ENCODE results near the gene NTM. TPM values are rescaled to one million over a fixed set of nuclear protein-coding genes. Genes with fewer than 3 reads are reported as not detected.

Gene NTM
- total RNA-seq, 1 donor from 2014 or later = not detected

DNA sequence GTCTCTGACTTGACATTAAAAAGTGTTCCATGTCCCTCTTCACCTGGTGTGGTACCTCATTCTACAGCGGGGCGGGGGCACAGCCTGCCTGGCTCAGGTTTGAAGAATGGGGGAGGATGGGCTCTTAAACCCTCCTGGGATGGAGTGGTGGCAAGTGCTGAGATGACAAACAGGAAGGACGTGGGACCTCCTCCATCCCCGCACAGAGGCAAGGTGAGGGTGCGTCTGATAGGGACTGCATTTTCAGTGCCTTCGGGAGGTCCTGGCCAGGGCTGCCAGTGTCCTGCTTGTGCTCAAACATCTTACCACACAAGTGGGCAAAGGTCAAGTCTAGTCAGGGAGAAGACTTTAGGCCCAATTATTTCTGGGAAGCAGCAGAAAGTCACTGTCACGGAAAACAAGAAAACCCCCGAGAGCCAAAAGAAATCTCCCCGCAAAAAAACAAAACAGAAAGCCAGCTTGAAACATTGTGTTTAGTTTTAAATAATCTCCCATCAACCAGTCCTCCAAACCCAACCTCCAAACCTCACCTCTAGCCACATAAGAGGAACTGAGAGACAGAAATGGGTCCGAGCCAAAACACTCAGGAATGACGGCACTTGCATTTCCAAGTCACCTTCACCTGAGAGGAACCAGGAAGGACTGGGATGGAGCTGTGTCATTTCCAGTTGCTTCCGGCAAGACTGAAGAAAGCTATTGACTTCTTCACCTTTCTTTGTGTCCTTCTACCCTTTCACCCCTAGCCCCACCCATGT is 966.5 kb downstream of the NTM start:
- Mint-ChIP-seq H3K27me3 (ENCODE audit: insufficient read depth) (peaks cover 2% of the 10 kb centered on the region), H3K9me3 (no peaks in the 10 kb centered on the region)

DNA sequence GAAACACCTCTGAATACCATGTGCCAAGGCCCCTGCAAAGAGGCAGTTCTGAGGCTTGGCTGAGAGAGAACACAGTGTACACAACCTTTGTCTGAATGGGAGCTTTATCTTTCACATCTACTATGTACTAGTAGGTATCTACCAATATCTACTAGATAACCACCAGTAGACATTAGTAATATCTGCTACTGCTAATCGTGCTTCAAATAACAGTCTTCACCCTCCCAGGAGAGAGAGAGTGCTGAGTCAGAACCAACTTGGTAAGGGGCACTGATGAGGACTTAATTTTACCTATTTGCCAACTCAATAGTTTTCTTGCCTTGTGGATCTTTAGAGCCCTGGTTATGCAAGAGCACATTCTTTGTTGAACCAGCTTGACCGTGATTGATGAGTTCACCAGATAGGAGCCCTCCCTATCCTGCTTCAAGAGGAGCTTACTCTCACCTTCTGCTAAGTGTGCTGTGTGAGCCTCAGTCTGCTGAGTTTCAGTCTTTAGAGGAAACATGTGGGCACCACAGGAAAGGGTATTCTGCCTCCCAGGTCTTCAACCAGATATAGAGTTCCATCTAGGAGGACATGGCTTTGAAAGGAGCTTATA is 967.5 kb downstream of the NTM start:
- no peak for DNase-seq (ENCODE audit: low spot score)
- Mint-ChIP-seq H3K27me3 (ENCODE audit: insufficient read depth) (peaks cover 2% of the 10 kb centered on the region), H3K4me3 (no peak overlapping the region), H3K9me3 (no peaks in the 10 kb centered on the region), H3K27ac (no peak overlapping the region), H3K4me1 (ENCODE audit: low read depth) (no peaks in the 10 kb centered on the region), H3K36me3 (ENCODE audit: low read depth) (no peaks in the 10 kb centered on the region)
- intact Hi-C loops (cut with micrococcal nuclease) = no loop called here

More for the DNA sequence above, 966.5 kb downstream of the NTM start:
- Mint-ChIP-seq H3K4me1 (ENCODE audit: low read depth) (no peaks in the 10 kb centered on the region), H3K36me3 (ENCODE audit: low read depth) (no peaks in the 10 kb centered on the region), H3K4me3 (no peak overlapping the region), H3K27ac (no peak overlapping the region)
- intact Hi-C loops (cut with micrococcal nuclease) = no loop called here
- DNase-seq (ENCODE audit: low spot score) = no peak

DNA sequence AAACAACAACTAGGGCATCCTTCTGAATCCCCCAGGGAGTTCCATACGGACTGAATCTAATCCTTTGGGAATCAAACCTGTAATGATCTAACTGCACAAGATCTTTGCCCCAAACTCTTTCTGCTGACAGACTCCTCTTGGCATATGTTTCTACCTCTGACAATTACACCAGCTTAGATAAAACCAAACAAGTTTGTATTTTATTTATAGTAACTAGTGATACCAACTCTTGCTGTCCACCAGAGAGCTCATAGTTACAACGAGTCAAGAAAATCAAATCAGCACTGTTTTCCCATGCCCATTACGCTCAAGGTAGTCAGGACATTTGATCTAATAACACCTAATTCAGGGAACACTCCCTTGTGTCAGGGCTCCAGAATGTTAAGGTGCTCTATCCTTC is 972.0 kb downstream of the NTM start:
- no peaks in the 10 kb centered on the region for H3K36me3 Mint-ChIP-seq (ENCODE audit: low read depth)
- no peak for DNase-seq (ENCODE audit: low spot score)
- no peak overlapping the region for H3K27ac Mint-ChIP-seq
- peaks cover 2% of the 10 kb centered on the region for H3K27me3 Mint-ChIP-seq (ENCODE audit: insufficient read depth)
- no peak overlapping the region for H3K4me3 Mint-ChIP-seq
- no peaks in the 10 kb centered on the region for H3K9me3 Mint-ChIP-seq
- intact Hi-C loops (cut with micrococcal nuclease) = no loop called here
- H3K4me1 Mint-ChIP-seq (ENCODE audit: low read depth) = no peaks in the 10 kb centered on the region

DNA sequence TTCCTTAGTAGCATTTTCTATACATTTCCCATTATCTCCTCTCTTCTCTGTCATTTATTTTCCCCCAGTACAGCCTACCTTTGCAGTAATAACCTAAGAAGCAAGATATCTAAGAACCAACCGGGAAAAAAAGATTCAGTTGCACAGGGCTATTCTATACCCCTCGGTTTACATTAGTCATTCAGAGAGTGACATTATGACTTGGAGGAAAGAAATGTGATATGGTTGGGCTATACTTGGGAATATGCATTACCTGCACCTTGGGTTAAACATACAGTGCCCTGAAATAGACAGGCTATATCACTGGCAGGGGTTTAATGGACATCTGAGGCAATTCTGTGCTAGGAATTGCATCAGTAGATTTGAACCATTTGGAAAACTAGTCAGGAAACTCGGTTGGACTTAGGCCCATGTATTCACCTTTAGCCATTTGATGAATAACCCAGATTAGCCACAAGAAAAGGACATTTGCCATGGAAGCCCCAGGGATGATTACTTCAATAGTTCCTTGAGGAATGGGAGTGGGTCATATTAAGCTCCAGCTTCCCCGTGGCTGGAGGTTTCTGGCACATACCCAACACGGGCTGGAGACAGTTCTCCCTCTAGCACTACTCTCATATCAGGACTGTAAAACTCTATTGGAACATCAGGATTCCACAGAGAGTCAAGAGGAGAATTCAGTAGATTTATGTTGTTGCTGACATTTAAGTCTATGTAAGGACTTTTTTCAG is 973.2 kb downstream of the NTM start:
- Mint-ChIP-seq H3K27ac (no peak overlapping the region), H3K4me1 (ENCODE audit: low read depth) (no peaks in the 10 kb centered on the region)

DNA sequence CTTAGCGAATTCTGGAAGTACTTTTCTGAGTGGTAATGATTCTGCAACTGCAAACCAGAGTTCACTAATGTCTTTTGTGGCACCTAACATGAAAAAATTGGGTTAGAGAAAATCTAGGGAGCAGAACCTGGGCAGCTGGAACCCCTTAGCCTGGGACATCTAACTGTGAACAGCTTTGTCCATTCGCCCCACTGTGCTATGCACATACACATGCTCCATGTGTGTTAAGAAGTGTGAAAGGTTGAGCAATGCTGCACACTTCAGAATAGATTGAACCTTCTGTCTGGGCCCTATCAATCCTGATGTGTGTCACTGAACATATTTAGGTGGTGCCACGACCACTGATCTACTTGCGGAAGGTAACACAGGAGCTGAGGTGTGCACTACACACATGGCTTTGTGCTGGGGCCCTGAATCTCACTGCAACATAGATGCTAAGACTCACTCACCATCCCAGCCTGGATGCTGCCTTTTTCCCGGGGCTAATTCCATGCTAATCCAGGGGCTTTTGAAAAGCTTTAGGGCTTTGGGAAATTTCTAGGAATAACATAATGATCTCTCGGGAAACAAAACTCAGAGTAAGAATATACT is 976.2 kb downstream of the NTM start:
- H3K36me3 Mint-ChIP-seq (ENCODE audit: low read depth) = no peaks in the 10 kb centered on the region
- H3K27me3 Mint-ChIP-seq (ENCODE audit: insufficient read depth) = no peaks in the 10 kb centered on the region
- H3K4me1 Mint-ChIP-seq (ENCODE audit: low read depth) = no peaks in the 10 kb centered on the region
- intact Hi-C loops (cut with micrococcal nuclease) = no loop called here
- H3K9me3 Mint-ChIP-seq = no peaks in the 10 kb centered on the region
- no peak overlapping the region for H3K4me3 Mint-ChIP-seq
- no peak for DNase-seq (ENCODE audit: low spot score)
- no peak overlapping the region for H3K27ac Mint-ChIP-seq

More for the DNA sequence above, 973.2 kb downstream of the NTM start:
- intact Hi-C loops (cut with micrococcal nuclease) = no loop called here
- Mint-ChIP-seq H3K4me3 (no peak overlapping the region), H3K36me3 (ENCODE audit: low read depth) (no peaks in the 10 kb centered on the region), H3K27me3 (ENCODE audit: insufficient read depth) (peaks cover 2% of the 10 kb centered on the region), H3K9me3 (no peaks in the 10 kb centered on the region)
- DNase-seq (ENCODE audit: low spot score) = no peak

DNA sequence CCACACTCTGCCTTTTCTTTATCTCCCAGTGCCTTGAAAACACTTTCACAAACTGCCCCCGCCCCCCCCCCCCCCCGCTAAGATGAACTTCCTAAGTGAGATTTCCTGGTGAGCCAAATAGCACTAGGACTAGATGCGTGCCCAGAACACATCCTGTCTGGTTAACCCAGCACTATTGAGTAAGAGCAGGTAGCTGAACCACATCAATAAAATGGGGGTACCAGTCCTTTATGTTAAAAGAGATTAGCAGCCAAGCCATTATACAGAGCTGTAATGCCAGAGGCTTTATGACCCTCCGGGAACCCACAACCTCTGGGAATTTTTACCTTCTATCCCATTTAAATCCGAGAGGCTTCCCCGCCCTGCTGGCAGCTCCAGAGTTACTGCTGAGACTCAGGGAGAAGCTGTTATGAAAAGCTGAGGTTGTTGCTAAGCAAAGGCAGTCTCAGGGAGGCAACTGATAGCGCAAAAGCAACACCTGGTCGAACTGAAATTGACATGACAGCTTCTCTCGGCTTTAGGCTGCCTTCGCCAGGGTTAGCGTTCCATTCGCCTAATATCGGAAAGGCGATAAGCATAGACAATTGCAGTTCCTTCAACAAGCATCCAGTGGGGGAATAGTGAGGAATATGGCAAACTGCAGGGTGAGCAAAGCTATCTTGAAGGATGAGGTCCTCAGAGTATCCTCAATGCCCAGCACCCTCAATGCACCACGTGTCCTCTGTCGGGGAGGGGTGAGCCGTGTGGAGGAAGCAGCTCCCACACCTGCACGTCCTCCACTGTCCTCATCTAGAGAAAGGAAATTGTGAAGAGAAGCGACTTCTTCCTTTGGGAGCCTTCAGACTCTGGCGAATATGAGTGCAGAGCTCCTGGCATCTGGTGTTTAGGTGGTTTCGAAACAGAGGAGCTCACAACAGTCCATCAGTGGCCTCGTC is 977.0 kb downstream of the NTM start:
- Mint-ChIP-seq H3K4me1 (ENCODE audit: low read depth) (no peaks in the 10 kb centered on the region), H3K4me3 (no peak overlapping the region), H3K27ac (no peak overlapping the region), H3K9me3 (no peaks in the 10 kb centered on the region), H3K36me3 (ENCODE audit: low read depth) (no peaks in the 10 kb centered on the region), H3K27me3 (ENCODE audit: insufficient read depth) (no peaks in the 10 kb centered on the region)
- intact Hi-C loops (cut with micrococcal nuclease) = no loop called here
- DNase-seq (ENCODE audit: low spot score) = no peak

DNA sequence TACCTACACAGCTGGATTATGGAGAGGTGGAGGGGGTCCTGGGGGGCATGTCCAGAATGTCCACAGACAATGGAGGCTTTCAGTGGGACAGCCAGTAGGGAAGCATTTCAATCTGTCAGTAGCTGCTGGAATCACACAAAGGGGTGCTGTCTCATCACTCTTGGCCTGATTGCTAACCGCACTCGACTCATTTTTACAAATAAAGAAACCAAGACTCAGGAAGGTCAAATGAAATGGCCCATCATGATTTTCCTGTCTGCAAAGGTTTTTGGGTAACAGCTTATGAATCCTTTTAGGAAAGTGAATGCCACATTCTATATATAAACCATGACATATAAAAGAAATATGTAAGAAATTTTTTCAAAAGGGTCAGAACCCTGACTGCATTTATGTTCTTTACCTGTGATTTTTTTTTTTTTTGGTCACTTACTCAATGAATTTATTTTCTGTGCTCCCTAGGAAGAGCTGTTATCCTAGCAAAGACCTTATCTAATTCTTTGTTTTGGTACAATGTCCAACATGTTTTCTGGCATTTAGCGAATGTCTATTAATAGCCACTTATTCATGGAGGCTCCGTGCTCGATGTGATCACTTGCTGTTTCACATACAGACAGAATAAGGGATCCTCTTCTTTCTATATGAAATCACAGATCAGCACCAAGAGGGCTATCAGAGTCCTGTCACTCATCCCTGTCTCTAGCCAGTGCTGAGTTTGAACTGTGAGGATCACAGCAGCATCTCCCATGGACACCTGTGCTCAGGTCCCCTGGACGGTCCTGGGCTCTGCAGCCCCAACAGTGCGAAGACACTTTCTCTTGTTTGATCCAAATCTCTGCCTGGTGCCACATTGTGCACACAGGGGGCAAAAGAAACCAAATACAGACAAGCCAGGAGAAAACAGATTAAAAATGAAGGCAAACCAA is 979.7 kb downstream of the NTM start:
- Mint-ChIP-seq H3K27ac (no peak overlapping the region), H3K4me3 (no peak overlapping the region), H3K36me3 (ENCODE audit: low read depth) (no peaks in the 10 kb centered on the region), H3K4me1 (ENCODE audit: low read depth) (no peaks in the 10 kb centered on the region), H3K9me3 (peaks cover 2% of the 10 kb centered on the region), H3K27me3 (ENCODE audit: insufficient read depth) (no peaks in the 10 kb centered on the region)
- intact Hi-C loops (cut with micrococcal nuclease) = no loop called here
- no peak for DNase-seq (ENCODE audit: low spot score)

DNA sequence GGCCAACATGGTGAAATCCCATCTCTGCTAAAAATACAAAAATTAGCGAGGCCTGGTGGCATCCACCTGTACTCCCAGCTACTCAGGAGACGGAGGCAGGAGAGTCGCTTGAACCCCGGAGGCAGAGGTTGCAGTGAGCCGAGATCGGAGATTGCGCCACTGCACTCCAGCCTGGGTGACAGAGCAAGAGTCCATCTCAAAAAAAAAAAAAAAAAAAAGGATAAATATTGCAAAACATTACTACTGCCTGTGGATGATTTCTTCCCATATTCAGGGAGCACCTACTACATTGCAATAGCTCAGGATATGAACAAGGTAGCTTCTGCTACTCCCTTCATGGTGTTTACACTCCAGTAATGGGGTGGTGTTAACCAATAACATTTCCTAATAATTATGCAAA is 980.6 kb downstream of the NTM start:
- H3K4me1 Mint-ChIP-seq (ENCODE audit: low read depth) = no peaks in the 10 kb centered on the region
- H3K27ac Mint-ChIP-seq = no peak overlapping the region
- H3K4me3 Mint-ChIP-seq = no peak overlapping the region
- no peaks in the 10 kb centered on the region for H3K36me3 Mint-ChIP-seq (ENCODE audit: low read depth)
- H3K9me3 Mint-ChIP-seq = peaks cover 4% of the 10 kb centered on the region
- DNase-seq (ENCODE audit: low spot score) = no peak
- H3K27me3 Mint-ChIP-seq (ENCODE audit: insufficient read depth) = no peaks in the 10 kb centered on the region
- intact Hi-C loops (cut with micrococcal nuclease) = no loop called here

DNA sequence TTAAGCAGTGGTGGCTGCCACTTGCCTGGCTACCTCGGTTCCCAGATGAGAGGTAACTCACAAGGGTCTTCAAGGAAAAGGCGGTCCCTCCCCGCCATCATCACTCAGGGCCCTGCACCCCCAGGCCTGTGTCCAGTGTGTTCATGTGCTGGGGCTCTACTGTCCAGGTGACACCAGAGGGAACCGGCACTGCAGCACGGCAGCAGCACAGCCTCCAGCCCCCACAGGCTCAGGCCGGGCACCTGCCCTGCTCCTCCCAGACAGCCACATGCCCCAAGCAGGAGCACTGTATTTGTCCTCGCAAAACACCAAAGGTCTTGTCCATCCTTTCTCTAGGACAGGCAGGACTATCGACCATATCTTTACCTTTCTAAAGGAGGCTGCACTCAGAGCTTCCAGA is 982.1 kb downstream of the NTM start:
- H3K36me3 Mint-ChIP-seq (ENCODE audit: low read depth) = no peaks in the 10 kb centered on the region
- peaks cover 2% of the 10 kb centered on the region for H3K4me1 Mint-ChIP-seq (ENCODE audit: low read depth)
- no peak for DNase-seq (ENCODE audit: low spot score)
- no peak overlapping the region for H3K27ac Mint-ChIP-seq
- no peak overlapping the region for H3K4me3 Mint-ChIP-seq
- peaks cover 4% of the 10 kb centered on the region for H3K9me3 Mint-ChIP-seq
- intact Hi-C loops (cut with micrococcal nuclease) = no loop called here
- no peaks in the 10 kb centered on the region for H3K27me3 Mint-ChIP-seq (ENCODE audit: insufficient read depth)

DNA sequence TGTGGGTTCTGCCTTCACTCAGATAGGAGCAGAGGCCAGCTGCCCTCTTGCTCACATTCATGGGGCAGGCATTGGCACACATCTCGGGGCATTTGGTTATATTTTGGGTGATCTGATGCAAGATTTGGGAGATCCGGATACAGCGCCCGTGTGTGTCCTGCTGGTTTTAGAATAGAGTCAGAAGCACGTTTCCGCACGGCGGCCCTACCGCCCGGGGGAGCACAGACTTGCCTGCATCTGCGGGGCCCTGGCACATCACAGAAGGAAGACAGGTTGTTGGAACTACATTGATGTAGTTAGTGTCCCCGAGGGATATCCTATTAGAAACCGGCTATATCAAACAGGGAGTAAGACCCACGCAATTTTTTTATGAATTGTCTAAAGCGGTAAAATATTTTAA is 982.8 kb downstream of the NTM start:
- Mint-ChIP-seq H3K4me1 (ENCODE audit: low read depth) (peaks cover 10% of the 10 kb centered on the region), H3K36me3 (ENCODE audit: low read depth) (no peaks in the 10 kb centered on the region), H3K4me3 (no peak overlapping the region), H3K27ac (no peak overlapping the region), H3K27me3 (ENCODE audit: insufficient read depth) (no peaks in the 10 kb centered on the region), H3K9me3 (peaks cover 4% of the 10 kb centered on the region)
- DNase-seq (ENCODE audit: low spot score) = no peak
- intact Hi-C loops (cut with micrococcal nuclease) = no loop called here

DNA sequence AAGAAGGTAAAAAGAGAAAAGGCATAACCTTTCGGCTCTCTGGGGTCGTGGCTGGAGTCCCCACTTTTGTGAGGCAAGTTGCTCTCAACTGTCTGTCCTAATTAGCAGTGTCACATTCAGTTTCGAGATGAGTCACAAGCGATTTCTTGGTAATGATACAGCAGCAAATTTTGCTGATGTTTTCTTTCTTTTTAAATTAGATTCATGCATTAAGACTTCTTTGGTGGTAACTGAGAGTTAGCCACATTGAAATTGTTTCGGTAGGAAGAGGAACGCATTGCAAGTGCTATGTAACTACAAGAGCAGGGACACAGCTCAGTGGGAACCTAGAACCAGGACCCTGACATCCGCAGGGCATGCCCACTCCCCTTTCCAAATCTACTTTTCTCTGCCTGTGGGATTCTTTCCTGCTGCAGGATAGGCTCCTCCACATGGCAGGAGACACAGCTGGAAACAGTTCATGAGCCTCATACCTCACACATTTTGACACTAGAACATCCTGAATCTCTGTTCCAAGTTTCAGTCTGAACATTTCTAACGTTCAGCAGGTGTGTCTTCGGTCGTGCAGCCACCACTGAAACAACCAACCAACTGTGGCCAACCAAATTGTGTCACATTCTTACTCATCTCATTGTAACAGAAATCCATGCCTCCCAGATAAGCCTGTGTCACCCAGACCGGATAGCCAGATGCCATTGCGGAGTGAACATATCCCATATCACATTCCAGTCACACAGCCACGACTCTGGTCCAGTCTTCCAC is 987.6 kb downstream of the NTM start:
- H3K27me3 Mint-ChIP-seq (ENCODE audit: insufficient read depth) = no peaks in the 10 kb centered on the region
- DNase-seq (ENCODE audit: low spot score) = no peak
- H3K4me3 Mint-ChIP-seq = no peak overlapping the region
- no peak overlapping the region for H3K27ac Mint-ChIP-seq
- peaks cover 4% of the 10 kb centered on the region for H3K9me3 Mint-ChIP-seq
- no peaks in the 10 kb centered on the region for H3K36me3 Mint-ChIP-seq (ENCODE audit: low read depth)
- H3K4me1 Mint-ChIP-seq (ENCODE audit: low read depth) = peaks cover 18% of the 10 kb centered on the region
- intact Hi-C loops (cut with micrococcal nuclease) = no loop called here
